HepG2 (cell line): ENCODE results near the gene CEP55.

Experiments
- EP300 ChIP-seq, 3 experiments: sonication (generic) in 1 of 3; formaldehyde crosslinking in 1 of 3; IDR thresholded peaks; 2 replicates each; pipeline versions ENCODE4 v1.5.1 to v1.6.1; 2011 to 2020; ENCODE audit warnings: low read depth in 2 of 3, low read length in 2 of 3, borderline replicate concordance in 1 of 3, improper control_type of control experiment in 1 of 3, mild to moderate bottlenecking in 1 of 3, missing genetic modification reagents in 1 of 3, moderate library complexity in 1 of 3
- EZH2 ChIP-seq: conservative IDR thresholded peaks from 2 replicates; pipeline ENCODE4 v1.6.1; 2012; ENCODE audit warnings: mild to moderate bottlenecking, low read depth, low read length, moderate library complexity
- HDAC1 ChIP-seq: sonication (generic); formaldehyde crosslinking; IDR thresholded peaks from 2 replicates; pipeline ENCODE4 v1.5.1; 2020; ENCODE audit warnings: mild to moderate bottlenecking, missing genetic modification reagents
- MYC ChIP-seq: sonication (generic); formaldehyde crosslinking; IDR thresholded peaks from 2 replicates; pipeline ENCODE4 v1.9.0; 2021; ENCODE audit warnings: missing genetic modification reagents, borderline replicate concordance
- MYNN ChIP-seq: sonication (generic); formaldehyde crosslinking; IDR thresholded peaks from 2 replicates; pipeline ENCODE4 v1.4.0; 2020; ENCODE audit warnings: mild to moderate bottlenecking, low read depth, missing genetic modification reagents
- SRF ChIP-seq: IDR thresholded peaks from 2 replicates; pipeline ENCODE4 v1.6.1; 2011; ENCODE audit warnings: mild to moderate bottlenecking, low read depth, low read length, moderate library complexity
- TARDBP ChIP-seq: sonication (generic); formaldehyde crosslinking; IDR thresholded peaks from 2 replicates; pipeline ENCODE4 v1.8.0; 2022; ENCODE audit warnings: mild to moderate bottlenecking, missing genetic modification reagents
- ZNF598 ChIP-seq: sonication (generic); formaldehyde crosslinking; IDR thresholded peaks from 2 replicates; pipeline ENCODE4 v1.5.1; 2020; ENCODE audit warnings: mild to moderate bottlenecking, missing genetic modification reagents, borderline replicate concordance
- TF ChIP-seq, protein P1 (sequence below): sonication (generic); formaldehyde crosslinking; IDR thresholded peaks from 2 replicates; pipeline ENCODE4 v1.4.0; 2020; ENCODE audit warnings: mild to moderate bottlenecking, missing genetic modification reagents, borderline replicate concordance
- TF ChIP-seq, protein P2 (sequence below): sonication (generic); formaldehyde crosslinking; IDR thresholded peaks from 2 replicates; pipeline ENCODE4 v1.5.0; 2020; ENCODE audit warnings: missing genetic modification reagents

DNA sequence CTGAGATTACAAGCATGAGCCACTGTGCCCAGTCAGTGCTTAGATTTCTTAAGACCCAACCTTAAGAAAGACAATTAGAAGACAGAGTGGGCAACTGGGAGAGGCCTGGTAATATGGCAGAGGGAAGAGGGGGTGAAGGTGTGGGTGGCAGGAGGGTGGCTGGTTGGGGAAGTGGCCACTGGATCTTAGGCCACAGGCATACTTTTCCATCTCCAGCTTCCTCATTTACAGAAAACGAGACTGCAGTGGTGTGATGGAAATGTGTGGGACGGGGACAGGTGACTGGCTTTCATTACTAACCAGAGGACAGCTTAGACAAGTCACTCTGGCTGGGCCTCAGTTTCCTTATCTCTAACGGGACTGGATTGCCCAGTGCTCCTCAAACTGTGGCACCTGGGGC lies 69.0 kb downstream of the CEP55 start:
- TF ChIP-seq EP300 (IDR thresholded peaks at IDR 0.05; ENCODE audit: low read depth in 2 of 2, low read length in 2 of 2), result no peak
- no peak for TF ChIP-seq EP300 (CRISPR knock-in tag; IDR thresholded peaks at IDR 0.05; ENCODE audit: borderline replicate concordance)
- TF ChIP-seq, protein P1, sequence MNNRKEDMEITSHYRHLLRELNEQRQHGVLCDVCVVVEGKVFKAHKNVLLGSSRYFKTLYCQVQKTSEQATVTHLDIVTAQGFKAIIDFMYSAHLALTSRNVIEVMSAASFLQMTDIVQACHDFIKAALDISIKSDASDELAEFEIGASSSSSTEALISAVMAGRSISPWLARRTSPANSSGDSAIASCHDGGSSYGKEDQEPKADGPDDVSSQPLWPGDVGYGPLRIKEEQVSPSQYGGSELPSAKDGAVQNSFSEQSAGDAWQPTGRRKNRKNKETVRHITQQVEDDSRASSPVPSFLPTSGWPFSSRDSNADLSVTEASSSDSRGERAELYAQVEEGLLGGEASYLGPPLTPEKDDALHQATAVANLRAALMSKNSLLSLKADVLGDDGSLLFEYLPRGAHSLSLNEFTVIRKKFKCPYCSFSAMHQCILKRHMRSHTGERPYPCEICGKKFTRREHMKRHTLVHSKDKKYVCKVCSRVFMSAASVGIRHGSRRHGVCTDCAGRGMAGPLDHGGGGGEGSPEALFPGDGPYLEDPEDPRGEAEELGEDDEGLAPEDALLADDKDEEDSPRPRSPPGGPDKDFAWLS, result no peak
- TF ChIP-seq TARDBP (CRISPR knock-in tag), result no peak
- TF ChIP-seq SRF, result no peak
- TF ChIP-seq MYC, result no peak
- TF ChIP-seq ZNF598 (CRISPR knock-in tag), result no peak
- TF ChIP-seq, protein P2, sequence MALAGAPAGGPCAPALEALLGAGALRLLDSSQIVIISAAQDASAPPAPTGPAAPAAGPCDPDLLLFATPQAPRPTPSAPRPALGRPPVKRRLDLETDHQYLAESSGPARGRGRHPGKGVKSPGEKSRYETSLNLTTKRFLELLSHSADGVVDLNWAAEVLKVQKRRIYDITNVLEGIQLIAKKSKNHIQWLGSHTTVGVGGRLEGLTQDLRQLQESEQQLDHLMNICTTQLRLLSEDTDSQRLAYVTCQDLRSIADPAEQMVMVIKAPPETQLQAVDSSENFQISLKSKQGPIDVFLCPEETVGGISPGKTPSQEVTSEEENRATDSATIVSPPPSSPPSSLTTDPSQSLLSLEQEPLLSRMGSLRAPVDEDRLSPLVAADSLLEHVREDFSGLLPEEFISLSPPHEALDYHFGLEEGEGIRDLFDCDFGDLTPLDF, result no peak
- TF ChIP-seq HDAC1, result no peak
- TF ChIP-seq MYNN, result no peak
- no peak for TF ChIP-seq EZH2
